ENCODE measurements around the gene TMEM131L.
"Not testable (repeated sequence)": the region's sequence is repeated elsewhere in the genome, so short reads cannot be mapped to it uniquely, and the experiment has no call there.

Gene TMEM131L

GRCh38 chr4:153466081-153466948, at the start of gene TMEM131L:
TMEM131L (plus strand) TSS chr4:153466360; CDS start chr4:153466398, 38 bp downstream.
- DNase-seq (ENCODE audit: low read depth) = peak; percentile 65

GRCh38 chr4:153416456-153416855, 49.7 kb upstream of the TMEM131L start:
- DNase-seq (ENCODE audit: low read depth) = not testable (repeated sequence)

- DNase-seq (ENCODE audit: low read depth) = peak; percentile 36
These were observed 48.0 kb upstream of the TMEM131L start for GRCh38 chr4:153418121-153418520.

- DNase-seq (ENCODE audit: low read depth) = peak; percentile 43
These were observed 47.6 kb upstream of the TMEM131L start for GRCh38 chr4:153418558-153418957.

DNA sequence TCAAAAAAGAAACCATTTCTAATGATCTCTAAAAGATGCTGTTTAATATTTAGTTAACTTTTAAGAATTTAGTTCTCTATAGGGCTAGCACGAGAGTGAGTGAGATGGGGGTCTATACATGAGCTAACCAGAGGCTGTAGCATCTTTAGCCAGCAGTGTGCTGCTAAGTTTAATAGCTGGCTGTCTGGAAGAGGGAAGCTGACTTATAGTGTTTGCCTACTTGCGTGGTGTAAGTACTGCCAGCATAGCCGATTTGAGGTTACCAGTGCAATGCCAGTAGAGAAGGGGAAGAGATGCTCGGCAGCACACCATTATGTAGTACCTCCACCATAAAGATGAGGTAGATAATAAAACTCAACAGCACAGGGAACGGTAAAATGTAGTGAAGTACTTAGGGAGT, 47.1 kb upstream of the TMEM131L start:
- no peak for DNase-seq (ENCODE audit: low read depth)

- no peak for DNase-seq (ENCODE audit: low read depth)
These were observed 46.4 kb upstream of the TMEM131L start for GRCh38 chr4:153419673-153420278.

- no peak for DNase-seq (ENCODE audit: low read depth)
These were observed 45.8 kb upstream of the TMEM131L start for GRCh38 chr4:153420361-153420760.

DNA sequence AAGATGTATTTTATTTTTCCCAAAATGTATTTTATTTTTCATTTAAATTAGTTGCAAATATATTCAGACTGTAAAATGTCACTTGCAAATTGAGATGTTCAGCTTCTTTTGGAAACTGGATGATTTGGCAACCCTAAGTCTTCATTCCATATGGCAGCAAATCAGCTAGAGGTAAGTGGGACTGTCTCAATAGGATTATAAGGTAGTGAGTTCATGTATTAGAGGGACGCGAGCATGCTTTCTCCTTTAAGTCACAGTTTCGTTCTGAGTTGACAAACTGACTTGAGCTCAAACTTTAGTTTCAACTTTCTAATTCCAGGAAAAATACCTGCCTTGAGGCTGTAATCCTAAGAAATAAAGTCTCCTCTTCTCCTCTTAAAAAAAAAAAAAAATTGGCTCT, 44.2 kb upstream of the TMEM131L start:
- DNase-seq (ENCODE audit: low read depth) = no peak

DNA sequence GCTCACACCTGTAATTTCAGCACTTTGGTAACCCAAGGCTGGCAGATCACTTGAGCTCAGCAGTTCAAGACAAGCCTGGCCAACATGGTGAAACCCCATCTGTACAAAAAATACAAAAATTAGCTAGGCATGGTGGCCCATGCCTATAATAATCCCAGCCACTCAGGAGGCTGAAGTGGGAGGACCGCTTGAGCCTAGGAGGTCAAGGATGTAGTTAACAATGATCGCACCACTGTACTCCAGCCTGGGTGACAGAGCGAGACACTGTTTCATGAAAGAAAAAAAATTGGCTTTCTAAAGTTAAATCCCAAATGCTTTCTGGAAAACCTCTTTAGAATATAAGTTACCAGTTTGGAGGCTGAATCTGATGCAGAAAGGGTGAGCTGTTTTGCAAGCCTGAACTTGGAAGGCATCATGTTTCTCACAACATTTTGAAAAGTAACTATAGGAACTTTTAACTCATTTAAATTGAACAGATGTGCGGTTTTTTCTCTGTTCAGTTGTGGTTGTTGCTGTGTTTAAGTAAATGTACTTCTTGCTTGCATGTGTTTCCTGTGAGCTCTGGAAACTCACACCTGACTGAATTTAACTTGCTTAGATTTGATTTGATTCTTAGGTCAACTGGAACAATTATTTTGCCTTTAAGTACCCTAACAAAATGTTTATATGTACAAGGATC, 39.8 kb upstream of the TMEM131L start:
- peak; percentile 43 for DNase-seq (ENCODE audit: low read depth)

- DNase-seq (ENCODE audit: low read depth) = no peak
These were observed 38.6 kb upstream of the TMEM131L start for GRCh38 chr4:153427363-153428071.

DNA sequence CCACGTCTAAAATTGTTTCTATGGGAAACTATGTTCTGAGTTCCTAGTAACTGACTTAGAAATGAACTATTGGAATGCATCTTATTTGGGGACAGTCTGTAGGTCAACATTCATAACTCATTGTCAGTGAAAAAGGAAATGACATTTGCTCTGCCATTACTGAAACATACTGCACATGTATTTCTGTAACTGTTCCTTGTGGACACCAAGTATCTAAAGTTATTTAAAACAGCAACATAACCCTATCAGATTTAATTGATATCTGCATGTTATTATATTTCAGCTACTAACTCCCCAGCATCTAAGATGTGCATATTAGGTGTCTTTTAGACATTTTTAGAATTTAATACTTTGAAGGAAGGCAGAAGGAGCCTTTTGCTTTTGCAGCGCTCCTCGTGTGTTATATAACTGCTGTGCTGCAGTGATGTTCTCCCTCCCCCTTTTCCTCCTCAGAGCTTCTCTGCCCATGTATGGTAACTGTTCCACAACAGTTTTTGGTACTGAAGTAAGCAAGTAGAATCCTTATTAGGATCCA, 37.2 kb upstream of the TMEM131L start:
- DNase-seq (ENCODE audit: low read depth) = no peak

DNA sequence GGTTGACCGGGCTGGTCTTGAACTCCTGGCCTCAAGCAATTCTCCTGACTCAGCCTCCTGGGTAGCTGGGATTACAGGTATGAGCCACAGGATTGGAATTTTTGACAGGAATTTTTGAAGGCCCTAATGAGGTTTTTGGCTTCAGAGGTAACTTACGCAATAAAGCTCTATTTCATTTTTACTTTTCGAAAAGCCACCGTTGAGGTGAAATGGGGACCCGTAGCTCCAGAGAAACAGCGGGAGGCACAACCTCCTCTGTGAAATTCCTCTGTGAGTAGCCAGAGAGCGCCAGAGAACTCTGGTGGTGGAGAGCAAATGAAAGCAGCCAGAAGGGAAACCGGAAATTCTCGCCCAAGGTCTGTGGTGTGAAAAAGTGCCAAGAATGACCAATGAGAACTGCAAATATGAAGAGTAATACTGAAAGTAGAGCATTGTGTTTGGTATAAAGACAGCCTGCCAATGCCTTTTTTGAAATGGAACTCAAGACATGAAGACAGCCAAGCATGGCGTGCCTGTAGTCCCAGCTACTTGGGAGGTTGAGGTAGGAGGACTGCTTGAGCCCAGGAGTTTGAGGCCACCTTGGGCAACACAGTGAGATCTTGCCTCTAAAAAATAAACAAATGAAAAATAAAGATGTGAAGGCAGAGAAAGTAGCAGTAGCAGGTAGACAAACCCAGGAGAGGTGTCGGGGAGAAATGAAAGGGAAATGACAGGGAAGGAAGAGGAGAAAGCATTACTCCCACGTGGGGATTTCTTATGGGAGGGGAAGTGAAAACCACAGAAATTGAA, 33.0 kb upstream of the TMEM131L start:
- DNase-seq (ENCODE audit: low read depth) = peak; percentile 83

- no peak for DNase-seq (ENCODE audit: low read depth)
These were observed 32.4 kb upstream of the TMEM131L start for GRCh38 chr4:153433754-153434105.

DNA sequence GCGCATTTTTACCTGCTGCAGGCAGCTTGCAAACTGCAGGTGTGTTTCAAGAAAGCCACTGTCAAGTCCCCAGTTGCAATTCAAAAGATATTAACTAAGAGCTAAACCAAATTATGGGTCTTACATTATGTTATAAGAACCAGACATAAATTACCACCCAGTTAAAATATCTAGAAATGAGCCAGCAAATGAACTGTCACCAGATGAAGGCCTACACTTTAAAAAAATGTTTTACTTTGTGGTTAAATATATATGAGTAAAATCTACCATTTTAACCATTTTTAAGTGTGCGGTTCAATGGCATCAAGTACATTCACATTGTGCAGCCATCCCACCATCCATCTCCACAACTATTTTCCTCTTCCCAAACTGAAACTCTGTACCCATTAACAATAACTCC, 32.0 kb upstream of the TMEM131L start:
- no peak for DNase-seq (ENCODE audit: low read depth)

DNA sequence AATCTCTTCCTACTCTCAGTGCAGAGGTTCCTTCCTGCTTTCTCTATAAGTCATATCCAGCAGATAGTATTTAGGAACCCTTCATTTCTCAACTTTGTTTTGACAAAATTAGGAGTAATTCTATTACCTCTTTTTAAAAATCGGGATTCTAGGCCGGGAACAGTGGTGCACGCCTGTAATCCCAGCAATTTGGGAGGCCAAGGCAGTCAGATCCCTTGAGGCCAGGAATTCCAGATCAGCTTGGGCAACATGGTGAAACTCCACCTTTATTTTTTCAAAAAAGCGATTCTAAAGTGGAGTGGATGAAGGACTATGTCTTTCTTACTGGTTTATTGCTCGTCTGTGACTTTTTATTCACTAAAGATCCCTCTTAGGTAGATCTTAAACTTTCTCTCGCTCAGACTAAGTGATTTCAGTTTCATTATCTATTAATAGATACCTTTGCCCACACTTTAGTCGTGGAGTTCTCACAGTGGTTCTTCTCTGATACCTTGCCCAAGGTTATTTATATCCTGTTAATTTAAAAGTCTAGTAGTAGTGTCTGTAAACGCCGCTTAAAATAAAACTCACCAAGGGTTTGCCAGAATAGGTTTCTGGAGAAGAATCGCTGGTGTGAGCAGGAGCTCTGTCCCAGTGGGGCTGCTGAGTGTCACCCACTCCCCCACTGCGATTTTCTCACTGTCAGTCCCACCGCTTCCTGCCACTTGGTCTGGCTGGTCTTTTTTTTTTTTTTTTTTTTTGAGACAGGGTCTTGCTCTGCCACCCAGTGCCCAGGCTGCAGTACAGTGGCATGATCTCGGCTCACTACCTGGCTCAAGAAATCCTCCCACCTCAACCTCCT, 27.0 kb upstream of the TMEM131L start:
- no peak for DNase-seq (ENCODE audit: low read depth)

- no peak for DNase-seq (ENCODE audit: low read depth)
These were observed 26.3 kb upstream of the TMEM131L start for GRCh38 chr4:153439831-153440230.

- DNase-seq (ENCODE audit: low read depth) = no peak
These were observed 25.7 kb upstream of the TMEM131L start for GRCh38 chr4:153440475-153440874.

DNA sequence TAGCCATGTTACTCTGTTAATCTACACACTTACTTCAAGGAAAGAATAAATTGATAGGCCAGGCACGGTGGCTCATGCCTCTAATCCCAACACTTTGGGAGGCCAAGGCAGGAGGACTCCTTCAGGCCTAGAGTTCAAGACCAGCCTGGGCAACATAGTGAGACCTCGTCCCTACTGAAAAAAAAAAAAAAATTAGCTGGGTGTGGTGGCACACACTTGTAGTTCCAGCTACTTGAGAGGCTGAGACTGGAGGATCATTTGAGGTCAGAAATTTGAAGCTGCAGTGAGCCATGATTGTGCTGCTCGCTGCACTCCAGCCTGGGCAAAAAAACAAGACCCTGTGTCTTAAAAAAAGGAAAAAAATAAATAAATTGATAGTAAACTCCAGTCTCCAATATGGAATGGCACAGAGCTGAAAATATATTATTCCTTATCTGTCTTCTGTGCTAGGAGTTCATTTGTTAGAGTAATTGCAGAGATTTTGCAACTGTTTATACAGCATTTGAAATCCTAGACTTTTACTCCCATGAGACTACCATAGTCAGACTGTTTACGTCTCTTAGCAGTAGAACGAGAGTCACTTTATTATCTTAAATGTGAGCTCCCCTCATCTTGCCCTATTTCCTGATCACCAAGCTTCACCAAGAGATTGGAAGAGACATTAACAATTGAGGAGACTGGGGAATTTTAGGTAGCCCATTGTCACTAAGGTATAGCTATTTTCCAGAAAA, 18.8 kb upstream of the TMEM131L start:
- peak; percentile 86 for DNase-seq (ENCODE audit: low read depth)

GRCh38 chr4:153448003-153448731, 18.0 kb upstream of the TMEM131L start:
- DNase-seq (ENCODE audit: low read depth) = peak; percentile 52
